HepG2 (cell line): ENCODE results near the gene ANKEF1. TPM values are rescaled to one million over a fixed set of nuclear protein-coding genes. Genes with fewer than 3 reads are reported as not detected.

ENCODE experiments used
- ATAC-seq: fragments of 200-7000 bp; cut with Tn5 transposase; 3 replicates; pipeline ENCODE4 v1.9.1; 2020; ENCODE audit warnings: mild to moderate bottlenecking, moderate library complexity
- BruUV-seq: library from RNA; stranded (reverse); fragments of 400-500 nt; replicated peaks from 2 replicates; lab custom pipeline; 2021; lab: Mats Ljungman, UMichigan
- CTCF ChIA-PET: fragments of 300-600 bp; formaldehyde crosslinking; extraction: SDS; loops from one replicate; lab custom pipeline; 2021; ENCODE audit warnings: low total read pairs, inconsistent platforms, low intra/inter-chr PET ratio; lab: Yijun Ruan, JAX
- POLR2A ChIA-PET: fragments of 350-600 bp; sonication (Branson Sonifier 250); formaldehyde crosslinking; loops from one replicate; lab custom pipeline; 2020; ENCODE audit warnings: antibody characterized with exemption, inconsistent platforms; lab: Yijun Ruan, JAX
- DNase-seq: peaks from one replicate; pipeline ENCODE4 v3.0.0-alpha.2; 2015; ENCODE audit warnings: low spot score
- FAIRE-seq: peaks from 3 replicates; lab custom pipeline; 2011; peaks lifted over from hg19 to GRCh38; lab: Jason Lieb, UNC
- H2AFZ ChIP-seq: one replicate; pipeline ENCODE4 v1.6.1; 2011; ENCODE audit warnings: low read length, inconsistent platforms
- H3K27ac ChIP-seq: fragments of 300-600 bp; 3 replicates; pipeline ENCODE4 v1.8.0; 2011; ENCODE audit warnings: mixed run types, mild to moderate bottlenecking, mixed read lengths, low read length, inconsistent platforms; ENCODE audit not compliant: insufficient read depth; ENCODE audit errors: extremely low read length
- H3K27me3 ChIP-seq, 2 experiments: fragments of 200-600 bp in 1 of 2; 2 replicates in 1 of 2; 3 replicates in 1 of 2; pipeline versions ENCODE4 v1.6.0 to v1.8.0; 2011; ENCODE audit warnings: low read length in 2 of 2, mild to moderate bottlenecking in 2 of 2, moderate library complexity in 2 of 2, inconsistent platforms in 1 of 2; ENCODE audit not compliant: insufficient read depth in 2 of 2, control insufficient read depth in 1 of 2
- H3K36me3 ChIP-seq, 2 experiments: fragments of 200-600 bp in 1 of 2; replicated peaks in 1 of 2; 2 replicates in 1 of 2; 3 replicates in 1 of 2; pipeline versions ENCODE4 v1.5.1 to v1.8.0; 2011; ENCODE audit warnings: low read length in 2 of 2, inconsistent platforms in 1 of 2; ENCODE audit not compliant: insufficient read depth in 2 of 2, control insufficient read depth in 1 of 2
- H3K4me1 ChIP-seq: 2 replicates; pipeline ENCODE4 v1.5.1; 2012; ENCODE audit warnings: low read length, inconsistent platforms; ENCODE audit not compliant: insufficient read depth
- H3K4me2 ChIP-seq: 2 replicates; pipeline ENCODE4 v1.6.0; 2011; ENCODE audit warnings: low read depth, low read length, inconsistent platforms
- H3K4me3 ChIP-seq, 3 experiments: fragments of 200-600 bp in 1 of 3; sonication (generic), shearing (Covaris generic) in 1 of 3; replicated peaks in 1 of 3; 2 replicates each; pipeline ENCODE4 v1.5.1; 2011 to 2016; ENCODE audit warnings: low read length in 3 of 3, inconsistent platforms in 2 of 3, low read depth in 2 of 3, mild to moderate bottlenecking in 2 of 3, control low read depth in 1 of 3, mixed read lengths in 1 of 3; ENCODE audit not compliant: insufficient read depth in 1 of 3
- H3K79me2 ChIP-seq: one replicate; pipeline ENCODE4 v1.6.1; 2011; ENCODE audit warnings: low read length, inconsistent platforms; ENCODE audit not compliant: insufficient read depth
- H3K9ac ChIP-seq: 2 replicates; pipeline ENCODE4 v1.6.0; 2011; ENCODE audit warnings: mild to moderate bottlenecking, low read depth, low read length, inconsistent platforms; ENCODE audit not compliant: insufficient read depth
- H3K9me3 ChIP-seq: 2 replicates; pipeline ENCODE4 v1.5.1; 2012; ENCODE audit warnings: mild to moderate bottlenecking, low read length
- H4K20me1 ChIP-seq: 2 replicates; pipeline ENCODE4 v1.6.0; 2011; ENCODE audit warnings: inconsistent platforms, mild to moderate bottlenecking, low read length, moderate library complexity; ENCODE audit not compliant: insufficient read depth
- DRAP1 ChIP-seq: IDR thresholded peaks from 2 replicates; pipeline ENCODE4 v1.6.1; 2016; ENCODE audit warnings: missing genetic modification reagents, missing compliant biosample characterization
- ELF1 ChIP-seq: sonication (generic); formaldehyde crosslinking; IDR thresholded peaks from 2 replicates; pipeline ENCODE4 v1.4.0; 2020; ENCODE audit warnings: missing genetic modification reagents
- FOXJ3 ChIP-seq: sonication (generic); formaldehyde crosslinking; IDR thresholded peaks from 2 replicates; pipeline ENCODE4 v1.4.0; 2020; ENCODE audit warnings: missing genetic modification reagents, mild to moderate bottlenecking, borderline replicate concordance
- HDAC2 ChIP-seq: sonication (generic); formaldehyde crosslinking; IDR thresholded peaks from 2 replicates; pipeline ENCODE4 v1.4.0; 2020; ENCODE audit warnings: missing genetic modification reagents
- HOXA7 ChIP-seq: sonication (generic); formaldehyde crosslinking; IDR thresholded peaks from 2 replicates; pipeline ENCODE4 v1.8.1; 2022; ENCODE audit warnings: mild to moderate bottlenecking, missing genetic modification reagents, moderate library complexity
- MATR3 ChIP-seq: sonication (generic); formaldehyde crosslinking; IDR thresholded peaks from 2 replicates; pipeline ENCODE4 v1.4.0; 2020; ENCODE audit warnings: missing genetic modification reagents
- MZF1 ChIP-seq: sonication (generic); formaldehyde crosslinking; IDR thresholded peaks from 2 replicates; pipeline ENCODE4 v1.8.1; 2023; ENCODE audit warnings: mild to moderate bottlenecking, missing genetic modification reagents, borderline replicate concordance
- PAX8 ChIP-seq: sonication (generic); formaldehyde crosslinking; IDR thresholded peaks from 2 replicates; pipeline ENCODE4 v1.8.0; 2022; ENCODE audit warnings: mild to moderate bottlenecking, missing genetic modification reagents, borderline replicate concordance
- PHB2 ChIP-seq: fragments of 450-650 bp; IDR thresholded peaks from 2 replicates; pipeline ENCODE4 v1.6.1; 2018; ENCODE audit not compliant: partially characterized antibody
- TSC22D2 ChIP-seq: sonication (generic); formaldehyde crosslinking; IDR thresholded peaks from 2 replicates; pipeline ENCODE4 v1.5.1; 2020; ENCODE audit warnings: missing genetic modification reagents, mild to moderate bottlenecking, borderline replicate concordance
- ZBTB44 ChIP-seq: sonication (generic); formaldehyde crosslinking; IDR thresholded peaks from 2 replicates; pipeline ENCODE4 v1.4.0; 2020; ENCODE audit warnings: missing genetic modification reagents
- ZFP36L2 ChIP-seq: sonication (generic); formaldehyde crosslinking; IDR thresholded peaks from 2 replicates; pipeline ENCODE4 v1.4.0; 2020; ENCODE audit warnings: missing genetic modification reagents
- ZNF251 ChIP-seq: sonication (generic); formaldehyde crosslinking; IDR thresholded peaks from 2 replicates; pipeline ENCODE4 v1.9.0; 2021; ENCODE audit warnings: mild to moderate bottlenecking, missing genetic modification reagents
- ZNF260 ChIP-seq: sonication (generic); formaldehyde crosslinking; IDR thresholded peaks from 2 replicates; pipeline ENCODE4 v1.4.0; 2020; ENCODE audit warnings: missing genetic modification reagents, low read depth, mild to moderate bottlenecking, borderline replicate concordance
- ZNF430 ChIP-seq: sonication (generic); formaldehyde crosslinking; IDR thresholded peaks from 2 replicates; pipeline ENCODE4 v1.9.0; 2021; ENCODE audit warnings: mild to moderate bottlenecking, missing genetic modification reagents
- ZNF431 ChIP-seq: sonication (generic); formaldehyde crosslinking; IDR thresholded peaks from 2 replicates; pipeline ENCODE4 v1.9.0; 2022; ENCODE audit warnings: missing genetic modification reagents, low read depth, mild to moderate bottlenecking, borderline replicate concordance
- ZNF510 ChIP-seq: sonication (generic); formaldehyde crosslinking; IDR thresholded peaks from 2 replicates; pipeline ENCODE4 v1.4.0; 2020; ENCODE audit warnings: low read depth, mild to moderate bottlenecking, missing genetic modification reagents
- ZNF841 ChIP-seq: sonication (generic); formaldehyde crosslinking; IDR thresholded peaks from 2 replicates; pipeline ENCODE4 v1.8.1; 2023; ENCODE audit warnings: missing genetic modification reagents, borderline replicate concordance
- WGBS: methylation state at CpG from one replicate; pipeline ENCODE4 v1.1.6; 2017; ENCODE audit warnings: low lambda C conversion rate; 5-methylcytosine and 5-hydroxymethylcytosine counted together
- in situ Hi-C: cut with HindIII; loops from 2 replicates; pipeline ENCODE4 v1.10.0; 2017; ENCODE audit warnings: low pct_unique_long_range_greater_than_20kb; ENCODE audit not compliant: extremely low pct_ligation_motif_present
- intact Hi-C: fragments of 100-400 bp; cut with micrococcal nuclease; formaldehyde crosslinking; loops from one replicate; pipeline ENCODE4 v1.10.0; 2022; ENCODE audit not compliant: unreplicated experiment
- polyA plus RNA-seq, 8 experiments: library from polyadenylated mRNA; depleted of rRNA in 3 of 8; stranded (reverse) in 7 of 8; unstranded in 1 of 8; fragments of >200 nt; fragmentation: Illumina TruSeq in 4 of 8; extraction: Trizol in 4 of 8; gene quantifications; 2 replicates each; pipeline versions ENCODE4 v1.2.1 to v1.2.3, GENCODE V29; 2011 to 2016; ENCODE audit warnings: low read depth in 4 of 8, missing spikeins in 1 of 8, mixed read lengths in 1 of 8; ENCODE audit not compliant: insufficient read depth in 1 of 8
- total RNA-seq, 5 experiments: library from RNA; depleted of rRNA; stranded (reverse); fragments of >200 nt; fragmentation: Illumina TruSeq; extraction: Trizol; gene quantifications; 2 replicates each; pipeline ENCODE4 v1.2.3, GENCODE V29; 2016; ENCODE audit warnings: low read depth in 1 of 5
- TF ChIP-seq, protein P1 (sequence below): sonication (generic); formaldehyde crosslinking; conservative IDR thresholded peaks from 2 replicates; pipeline ENCODE4 v1.4.0; 2020; ENCODE audit warnings: missing genetic modification reagents
- TF ChIP-seq, protein P2 (sequence below): sonication (generic); formaldehyde crosslinking; IDR thresholded peaks from 2 replicates; pipeline ENCODE4 v1.4.0; 2020; ENCODE audit warnings: missing genetic modification reagents

Gene ANKEF1
- total and polyA plus RNA-seq, 2 of the 13 experiments (the other 11 are each of a cell fraction or from before 2014, with no cell fraction given) = 3.1 to 8.6 TPM

- ATAC-seq = no peak
- H3K79me2 ChIP-seq = no peaks in the 10 kb centered on the region
- intact Hi-C loops (no loop called here), in situ Hi-C loops (no loop called here)
- ChIA-PET CTCF (no interaction called here), POLR2A (interaction anchor here (1.3 to 1.9 kb wide), 2 partner anchors 9 to 400 kb away, joined by 3 to 9 read pairs; partner anchors contain the start of genes MKKS and SLX4IP)
- no TSS peak for BruUV-seq
- no peak for FAIRE-seq
- 72% methylated on average over 5 of the region's 5 CpGs for WGBS
- no peak overlapping the region for H2AFZ ChIP-seq
- no peaks in the 10 kb centered on the region for H4K20me1 ChIP-seq
- H3K4me1 ChIP-seq = peaks cover 16% of the 10 kb centered on the region
- H3K27me3 ChIP-seq = no peaks in the 10 kb centered on the region
- H3K4me3 ChIP-seq = no peak overlapping the region
- no peak overlapping the region for H3K27ac ChIP-seq
- H3K9ac ChIP-seq = no peak overlapping the region
- no peaks in the 10 kb centered on the region for H3K9me3 ChIP-seq
- peak overlapping the region; percentile 37; the same call in 1 of the 2 replicates for H3K4me2 ChIP-seq
- DNase-seq = no peak
- peaks cover 0 to 4% of the 10 kb centered on the region in 2 experiments; a peak in 1 of 5 replicates for H3K36me3 ChIP-seq
- TF ChIP-seq MZF1 = no peak
- TF ChIP-seq ZNF430 = no peak
- no peak for TF ChIP-seq ELF1
- no peak for TF ChIP-seq ZNF510 (CRISPR knock-in tag)
- TF ChIP-seq ZNF431 = no peak
- no peak for TF ChIP-seq ZNF251 (CRISPR knock-in tag)
- TF ChIP-seq PHB2 = no peak
- TF ChIP-seq ZNF260 (CRISPR knock-in tag) = peak; percentile 99
- TF ChIP-seq, protein P1, sequence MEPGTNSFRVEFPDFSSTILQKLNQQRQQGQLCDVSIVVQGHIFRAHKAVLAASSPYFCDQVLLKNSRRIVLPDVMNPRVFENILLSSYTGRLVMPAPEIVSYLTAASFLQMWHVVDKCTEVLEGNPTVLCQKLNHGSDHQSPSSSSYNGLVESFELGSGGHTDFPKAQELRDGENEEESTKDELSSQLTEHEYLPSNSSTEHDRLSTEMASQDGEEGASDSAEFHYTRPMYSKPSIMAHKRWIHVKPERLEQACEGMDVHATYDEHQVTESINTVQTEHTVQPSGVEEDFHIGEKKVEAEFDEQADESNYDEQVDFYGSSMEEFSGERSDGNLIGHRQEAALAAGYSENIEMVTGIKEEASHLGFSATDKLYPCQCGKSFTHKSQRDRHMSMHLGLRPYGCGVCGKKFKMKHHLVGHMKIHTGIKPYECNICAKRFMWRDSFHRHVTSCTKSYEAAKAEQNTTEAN (CRISPR knock-in tag) = no peak
- TF ChIP-seq, protein P2, sequence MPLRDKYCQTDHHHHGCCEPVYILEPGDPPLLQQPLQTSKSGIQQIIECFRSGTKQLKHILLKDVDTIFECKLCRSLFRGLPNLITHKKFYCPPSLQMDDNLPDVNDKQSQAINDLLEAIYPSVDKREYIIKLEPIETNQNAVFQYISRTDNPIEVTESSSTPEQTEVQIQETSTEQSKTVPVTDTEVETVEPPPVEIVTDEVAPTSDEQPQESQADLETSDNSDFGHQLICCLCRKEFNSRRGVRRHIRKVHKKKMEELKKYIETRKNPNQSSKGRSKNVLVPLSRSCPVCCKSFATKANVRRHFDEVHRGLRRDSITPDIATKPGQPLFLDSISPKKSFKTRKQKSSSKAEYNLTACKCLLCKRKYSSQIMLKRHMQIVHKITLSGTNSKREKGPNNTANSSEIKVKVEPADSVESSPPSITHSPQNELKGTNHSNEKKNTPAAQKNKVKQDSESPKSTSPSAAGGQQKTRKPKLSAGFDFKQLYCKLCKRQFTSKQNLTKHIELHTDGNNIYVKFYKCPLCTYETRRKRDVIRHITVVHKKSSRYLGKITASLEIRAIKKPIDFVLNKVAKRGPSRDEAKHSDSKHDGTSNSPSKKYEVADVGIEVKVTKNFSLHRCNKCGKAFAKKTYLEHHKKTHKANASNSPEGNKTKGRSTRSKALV = no peak
- 0 out of 2 replicates have a peak, but pooled peaks have one; percentile 30 for TF ChIP-seq HOXA7 (CRISPR knock-in tag)
- TF ChIP-seq DRAP1 (CRISPR knock-in tag) = no peak
- no peak for TF ChIP-seq PAX8 (CRISPR knock-in tag)
- no peak for TF ChIP-seq MATR3 (CRISPR knock-in tag)
- TF ChIP-seq TSC22D2 = no peak
- TF ChIP-seq ZFP36L2 (CRISPR knock-in tag) = no peak
- TF ChIP-seq ZNF841 (CRISPR knock-in tag) = 0 out of 2 replicates have a peak, but pooled peaks have one; percentile 61
- no peak for TF ChIP-seq HDAC2
- TF ChIP-seq ZBTB44 (CRISPR knock-in tag) = no peak
- no peak for TF ChIP-seq FOXJ3 (CRISPR knock-in tag)
Measured at GRCh38 chr20:10033905-10034650, 709 bp upstream of the ANKEF1 start.
